Glomerular visceral epithelial cell (primary cell): ENCODE results near the gene ZNF337.
A peak's percentile ranks its signal among the peaks of the same experiment; 100 is the strongest.
"Not testable (repeated sequence)": the region's sequence is repeated elsewhere in the genome, so short reads cannot be mapped to it uniquely, and the experiment has no call there.

ENCODE experiments used
- DNase-seq: peaks from one replicate; pipeline ENCODE4 v3.0.0-alpha.2; 2016; ENCODE audit errors: extremely low spot score

Gene ZNF337

GRCh38 chr20:25695532-25696370, 902 bp downstream of the ZNF337 start:
- peak; percentile 25 for DNase-seq

GRCh38 chr20:25692499-25692898, 4.2 kb downstream of the ZNF337 start:
- DNase-seq: no peak

- no peak for DNase-seq
These were observed 6.2 kb downstream of the ZNF337 start for GRCh38 chr20:25690427-25690826.

GRCh38 chr20:25686081-25687067, 10.3 kb downstream of the ZNF337 start:
- DNase-seq: no peak

GRCh38 chr20:25685276-25686080, 11.2 kb downstream of the ZNF337 start:
- DNase-seq: no peak

- DNase-seq: not testable (repeated sequence)
These were observed 12.8 kb downstream of the ZNF337 start for GRCh38 chr20:25683826-25684225.

GRCh38 chr20:25683050-25683449, 13.6 kb downstream of the ZNF337 start:
- DNase-seq: no peak

GRCh38 chr20:25676164-25676809, 20.4 kb downstream of the ZNF337 start:
- DNase-seq: peak; percentile 64

GRCh38 chr20:25675161-25675560, 21.5 kb downstream of the ZNF337 start:
- no peak for DNase-seq

GRCh38 chr20:25672659-25673235, 23.9 kb downstream of the ZNF337 start:
- no peak for DNase-seq

- no peak for DNase-seq
These were observed 26.7 kb downstream of the ZNF337 start for GRCh38 chr20:25669826-25670422.

- DNase-seq: no peak
These were observed 28.2 kb downstream of the ZNF337 start for GRCh38 chr20:25668446-25668845.

GRCh38 chr20:25659999-25660398, 36.7 kb downstream of the ZNF337 start:
- no peak for DNase-seq

GRCh38 chr20:25654487-25654886, 42.2 kb downstream of the ZNF337 start:
- DNase-seq: no peak

- not testable (repeated sequence) for DNase-seq
These were observed 43.8 kb downstream of the ZNF337 start for GRCh38 chr20:25652866-25653265.

- no peak for DNase-seq
These were observed 51.8 kb downstream of the ZNF337 start for GRCh38 chr20:25644814-25645213.

GRCh38 chr20:25643716-25644115, 52.9 kb downstream of the ZNF337 start:
- no peak for DNase-seq

GRCh38 chr20:25637247-25637646, 59.4 kb downstream of the ZNF337 start:
- no peak for DNase-seq

- no peak for DNase-seq
These were observed 63.5 kb downstream of the ZNF337 start for GRCh38 chr20:25632940-25633790.
